Posterior cingulate gyrus (tissue), 11 donors: ENCODE measurements around the gene FLYWCH1.

ENCODE experiments used
- DNase-seq, 10 donors: peaks; one replicate each; pipeline versions ENCODE4 v3.0.0 to v3.0.0-alpha.2; 2020 to 2021; ENCODE audit warnings: mixed read lengths in 3 of 10
- intact Hi-C: fragments of 100-400 bp; cut with DNase I; formaldehyde crosslinking; loops from one replicate; pipeline ENCODE4 v1.15.1; 2023

FLYWCH1 gene

GRCh38 chr16:2999929-3000328 lies 88.2 kb downstream of the FLYWCH1 start:
- no peak for DNase-seq
- intact Hi-C loops, result no loop called here

- intact Hi-C loops, result no loop called here
- no peak for DNase-seq
Observed at GRCh38 chr16:3000540-3000939, 88.8 kb downstream of the FLYWCH1 start.
